SU-DHL-6 (cell line): Measurements from ENCODE around the gene DIAPH1.

Experiments
- H2AFZ ChIP-seq: fragments of 200-600 bp; sonication (generic); 2 replicates; pipeline ENCODE4 v1.6.1; 2014; ENCODE audit warnings: low read depth, mild to moderate bottlenecking, moderate library complexity, mixed read lengths, antibody characterized with exemption, low read length; ENCODE audit not compliant: severe bottlenecking
- H3F3A ChIP-seq: fragments of 200-600 bp; shearing (Covaris generic); 2 replicates; pipeline ENCODE4 v1.6.0; 2016; ENCODE audit warnings: antibody characterized with exemption, mild to moderate bottlenecking; ENCODE audit not compliant: insufficient read depth
- H3K27ac ChIP-seq: fragments of 200-600 bp; sonication (generic); 2 replicates; pipeline ENCODE4 v1.5.1; 2016; ENCODE audit warnings: low read depth, mild to moderate bottlenecking, low read length, moderate library complexity, mixed read lengths
- H3K27me3 ChIP-seq: fragments of 200-600 bp; sonication (generic), shearing (Covaris generic); 2 replicates; pipeline ENCODE4 v1.6.0; 2014; ENCODE audit warnings: mild to moderate bottlenecking, low read length
- H3K36me3 ChIP-seq: fragments of 200-600 bp; sonication (generic); 2 replicates; pipeline ENCODE4 v1.6.1; 2014; ENCODE audit warnings: mild to moderate bottlenecking, low read length, mixed read lengths
- H3K4me2 ChIP-seq: fragments of 300-600, 200-600 bp; shearing (Covaris generic), sonication (generic); 2 replicates; pipeline ENCODE4 v1.6.0; 2014; ENCODE audit warnings: low read length, low read depth, mild to moderate bottlenecking; ENCODE audit not compliant: poor library complexity, severe bottlenecking
- H3K4me3 ChIP-seq: fragments of 200-600 bp; sonication (generic); 2 replicates; pipeline ENCODE4 v1.5.1; 2014; ENCODE audit warnings: antibody characterized with exemption, low read length, mild to moderate bottlenecking, mixed read lengths; ENCODE audit not compliant: insufficient read depth, poor library complexity, severe bottlenecking
- H3K79me2 ChIP-seq: fragments of 200-600 bp; sonication (generic); 2 replicates; pipeline ENCODE4 v1.6.1; 2014; ENCODE audit warnings: mild to moderate bottlenecking, low read length, moderate library complexity; ENCODE audit not compliant: insufficient read depth
- H3K9ac ChIP-seq: fragments of 200-600 bp; sonication (generic); 2 replicates; pipeline ENCODE4 v1.7.0; 2014; ENCODE audit warnings: mild to moderate bottlenecking, low read length
- H3K9me2 ChIP-seq: fragments of 200-600 bp; sonication (generic); replicated peaks from 2 replicates; pipeline ENCODE4 v1.6.1; 2014; ENCODE audit warnings: low read length; ENCODE audit not compliant: insufficient read depth
- H3K9me3 ChIP-seq: fragments of 200-600 bp; sonication (generic); 2 replicates; pipeline ENCODE4 v1.6.1; 2014; ENCODE audit warnings: low read length, mixed read lengths; ENCODE audit not compliant: insufficient read depth
- H4K20me1 ChIP-seq: fragments of 200-600 bp; sonication (generic); 2 replicates; pipeline ENCODE4 v1.6.1; 2014; ENCODE audit warnings: low read depth, mild to moderate bottlenecking, antibody characterized with exemption, low read length, moderate library complexity, mixed read lengths
- EZH2phosphoT487 ChIP-seq: fragments of 200-600 bp; sonication (generic), shearing (Covaris generic); conservative IDR thresholded peaks from 2 replicates; pipeline ENCODE4 v1.6.1; 2018; ENCODE audit warnings: mild to moderate bottlenecking, antibody characterized with exemption, low read length, moderate library complexity, mixed read lengths
- TF ChIP-seq, protein P1 (sequence below): fragments of 200-600 bp; sonication (generic); IDR thresholded peaks from one replicate; pipeline ENCODE4 v1.5.1; 2017; ENCODE audit warnings: antibody characterized with exemption, mild to moderate bottlenecking, low read length, moderate library complexity; ENCODE audit not compliant: insufficient read depth, poor library complexity, severe bottlenecking

DIAPH1 gene

DNA sequence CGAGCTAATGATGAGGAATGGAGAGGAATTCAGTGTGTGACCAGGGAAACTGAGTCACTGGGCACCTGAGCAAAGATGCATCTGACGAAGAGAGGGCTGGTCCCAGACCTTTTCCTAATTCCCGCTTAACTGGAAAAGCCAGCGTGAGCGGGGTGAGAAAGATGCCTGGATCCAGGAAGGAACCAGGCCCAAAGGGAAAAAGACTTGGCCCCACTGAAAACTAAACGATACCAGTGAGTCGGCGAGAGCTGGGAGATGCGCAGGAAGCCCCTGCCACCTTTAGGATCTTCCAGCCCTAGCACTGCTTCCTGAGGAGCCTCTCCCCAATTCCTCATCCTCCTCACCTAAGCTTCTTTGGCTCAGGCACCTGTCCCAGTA lies 32.9 kb upstream of the DIAPH1 start:
- H4K20me1 ChIP-seq = no peaks in the 10 kb centered on the region
- H3K27me3 ChIP-seq = no peaks in the 10 kb centered on the region
- H3K9ac ChIP-seq = peak overlapping the region; percentile 73
- peak overlapping the region; percentile 85 for H3K4me2 ChIP-seq
- H3K9me2 ChIP-seq = no peaks in the 10 kb centered on the region
- TF ChIP-seq, protein P1, sequence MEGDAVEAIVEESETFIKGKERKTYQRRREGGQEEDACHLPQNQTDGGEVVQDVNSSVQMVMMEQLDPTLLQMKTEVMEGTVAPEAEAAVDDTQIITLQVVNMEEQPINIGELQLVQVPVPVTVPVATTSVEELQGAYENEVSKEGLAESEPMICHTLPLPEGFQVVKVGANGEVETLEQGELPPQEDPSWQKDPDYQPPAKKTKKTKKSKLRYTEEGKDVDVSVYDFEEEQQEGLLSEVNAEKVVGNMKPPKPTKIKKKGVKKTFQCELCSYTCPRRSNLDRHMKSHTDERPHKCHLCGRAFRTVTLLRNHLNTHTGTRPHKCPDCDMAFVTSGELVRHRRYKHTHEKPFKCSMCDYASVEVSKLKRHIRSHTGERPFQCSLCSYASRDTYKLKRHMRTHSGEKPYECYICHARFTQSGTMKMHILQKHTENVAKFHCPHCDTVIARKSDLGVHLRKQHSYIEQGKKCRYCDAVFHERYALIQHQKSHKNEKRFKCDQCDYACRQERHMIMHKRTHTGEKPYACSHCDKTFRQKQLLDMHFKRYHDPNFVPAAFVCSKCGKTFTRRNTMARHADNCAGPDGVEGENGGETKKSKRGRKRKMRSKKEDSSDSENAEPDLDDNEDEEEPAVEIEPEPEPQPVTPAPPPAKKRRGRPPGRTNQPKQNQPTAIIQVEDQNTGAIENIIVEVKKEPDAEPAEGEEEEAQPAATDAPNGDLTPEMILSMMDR = no peak
- peaks cover 11% of the 10 kb centered on the region; the same call in 1 of the 2 replicates for H3F3A ChIP-seq
- H3K27ac ChIP-seq = no peak overlapping the region
- no peaks in the 10 kb centered on the region for H3K79me2 ChIP-seq
- H3K9me3 ChIP-seq = no peaks in the 10 kb centered on the region
- peak overlapping the region; percentile 84 for H2AFZ ChIP-seq
- H3K36me3 ChIP-seq = no peaks in the 10 kb centered on the region
- H3K4me3 ChIP-seq = peak overlapping the region; percentile 97

GRCh38 chr5:141650851-141651727 lies 32.3 kb upstream of the DIAPH1 start, which contains the start of gene FCHSD1:
Gene FCHSD1 (minus strand): TSS chr5:141651418. CDS start chr5:141651368, 50 bp downstream.
- Histone ChIP-seq H3K4me3 (peak within 1 kb of the TSS; percentile 97), H3K79me2 (no peaks in the 10 kb centered on the region), H3K9ac (peak within 1 kb of the TSS; percentile 73), H3K27me3 (no peaks in the 10 kb centered on the region), H3K4me2 (peak within 1 kb of the TSS; percentile 85), H4K20me1 (no peaks in the 10 kb centered on the region), H3F3A (peaks cover 11% of the 10 kb centered on the region; the same call in 1 of the 2 replicates), H3K9me3 (no peaks in the 10 kb centered on the region), H3K27ac (peak within 1 kb of the TSS; percentile 36; the same call in 1 of the 2 replicates), H2AFZ (peak within 1 kb of the TSS; percentile 84), H3K36me3 (no peaks in the 10 kb centered on the region), H3K9me2 (no peaks in the 10 kb centered on the region)
- no peak for TF ChIP-seq EZH2phosphoT487
- TF ChIP-seq, protein P1 = no peak

GRCh38 chr5:141649972-141650371 lies 31.2 kb upstream of the DIAPH1 start:
- Histone ChIP-seq H3K27ac (no peak overlapping the region), H3K79me2 (no peaks in the 10 kb centered on the region), H3K4me3 (no peak overlapping the region), H2AFZ (no peak overlapping the region), H3K27me3 (no peaks in the 10 kb centered on the region), H3K36me3 (no peaks in the 10 kb centered on the region), H4K20me1 (no peaks in the 10 kb centered on the region), H3K9me3 (no peaks in the 10 kb centered on the region), H3F3A (peaks cover 11% of the 10 kb centered on the region; the same call in 1 of the 2 replicates), H3K4me2 (peak overlapping the region; percentile 85), H3K9ac (no peak overlapping the region), H3K9me2 (no peaks in the 10 kb centered on the region)
- TF ChIP-seq, protein P1 = no peak
- no peak for TF ChIP-seq EZH2phosphoT487
